Measurements from ENCODE around the gene OSBPL6.

- TF ChIP-seq CTCF (IDR thresholded peaks at IDR 0.05) (no peak), EZH2 (IDR thresholded peaks at IDR 0.05; ENCODE audit: borderline replicate concordance, insufficient read depth, low read depth, low read length, poor library complexity, severe bottlenecking) (no peak)
Observed at GRCh38 chr2:178307650-178308049, 113.3 kb downstream of the OSBPL6 start.
